ENCODE results near the gene TNIK.

The TNIK gene

GRCh38 chr3:171108066-171108465, 352.1 kb downstream of the TNIK start:
- no peak for DNase-seq (ENCODE audit: low read depth in 2 of 3, low spot score in 2 of 3)

GRCh38 chr3:171103185-171103584, 357.0 kb downstream of the TNIK start:
- DNase-seq (ENCODE audit: low read depth in 2 of 3, low spot score in 2 of 3) = no peak

GRCh38 chr3:171101982-171102641, 358.1 kb downstream of the TNIK start:
- DNase-seq (ENCODE audit: low read depth in 2 of 3, low spot score in 2 of 3) = no peak

GRCh38 chr3:171099911-171100310, 360.3 kb downstream of the TNIK start:
- no peak for DNase-seq (ENCODE audit: low read depth in 2 of 3, low spot score in 2 of 3)

- no peak for DNase-seq (ENCODE audit: low read depth in 2 of 3, low spot score in 2 of 3)
Observed at GRCh38 chr3:171095063-171095462, 365.1 kb downstream of the TNIK start.

- no peak for DNase-seq (ENCODE audit: low read depth in 2 of 3, low spot score in 2 of 3)
Observed at GRCh38 chr3:171094411-171094810, 365.8 kb downstream of the TNIK start.

- no peak for DNase-seq (ENCODE audit: low read depth in 2 of 3, low spot score in 2 of 3)
Observed at GRCh38 chr3:171093462-171093861, 366.7 kb downstream of the TNIK start.

GRCh38 chr3:171092467-171092911, 367.7 kb downstream of the TNIK start:
- no peak for DNase-seq (ENCODE audit: low read depth in 2 of 3, low spot score in 2 of 3)

- no peak for DNase-seq (ENCODE audit: low read depth in 2 of 3, low spot score in 2 of 3)
Observed at GRCh38 chr3:171090321-171090720, 369.9 kb downstream of the TNIK start.

- DNase-seq (ENCODE audit: low read depth in 2 of 3, low spot score in 2 of 3) = no peak
Observed at GRCh38 chr3:171088964-171089754, 371.0 kb downstream of the TNIK start.

- DNase-seq (ENCODE audit: low read depth in 2 of 3, low spot score in 2 of 3) = no peak
Observed at GRCh38 chr3:171088496-171088895, 371.7 kb downstream of the TNIK start.

- DNase-seq (ENCODE audit: low read depth in 2 of 3, low spot score in 2 of 3) = no peak
Observed at GRCh38 chr3:171086914-171087313, 373.3 kb downstream of the TNIK start.

GRCh38 chr3:171077261-171077660, 382.9 kb downstream of the TNIK start:
- DNase-seq (ENCODE audit: low read depth in 2 of 3, low spot score in 2 of 3) = no peak

GRCh38 chr3:171072432-171072831, 387.8 kb downstream of the TNIK start:
- no peak for DNase-seq (ENCODE audit: low read depth in 2 of 3, low spot score in 2 of 3)

GRCh38 chr3:171068658-171069057, 391.5 kb downstream of the TNIK start:
- DNase-seq (ENCODE audit: low read depth in 2 of 3, low spot score in 2 of 3) = no peak

- DNase-seq (ENCODE audit: low read depth in 2 of 3, low spot score in 2 of 3) = no peak
Observed at GRCh38 chr3:171066206-171066605, 394.0 kb downstream of the TNIK start.

GRCh38 chr3:171065732-171066131, 394.5 kb downstream of the TNIK start:
- no peak for DNase-seq (ENCODE audit: low read depth in 2 of 3, low spot score in 2 of 3)

GRCh38 chr3:171064461-171064860, 395.7 kb downstream of the TNIK start:
- no peak for DNase-seq (ENCODE audit: low read depth in 2 of 3, low spot score in 2 of 3)

- DNase-seq (ENCODE audit: low read depth in 2 of 3, low spot score in 2 of 3) = no peak
Observed at GRCh38 chr3:171061749-171062148, 398.5 kb downstream of the TNIK start.

GRCh38 chr3:171059978-171060377, 400.2 kb downstream of the TNIK start:
- DNase-seq (ENCODE audit: low read depth in 2 of 3, low spot score in 2 of 3) = no peak

- no peak for DNase-seq (ENCODE audit: low read depth in 2 of 3, low spot score in 2 of 3)
Observed at GRCh38 chr3:171058873-171059603, 401.2 kb downstream of the TNIK start.

GRCh38 chr3:171058058-171058457, 402.1 kb downstream of the TNIK start:
- no peak for DNase-seq (ENCODE audit: low read depth in 2 of 3, low spot score in 2 of 3)

Data from activated CD8-positive, alpha-beta memory T cell treated with anti-CD3 and anti-CD28 coated beads for 48 hours (primary cell).